HG03565 (cell line): ENCODE measurements around the gene NLGN4Y.

Source experiments
- ATAC-seq: cut with Tn5 transposase; IDR thresholded peaks from one replicate; pipeline ENCODE4 v1.9.1; 2021; ENCODE audit warnings: mild to moderate bottlenecking, moderate library complexity; ENCODE audit not compliant: unreplicated experiment

NLGN4Y gene

DNA sequence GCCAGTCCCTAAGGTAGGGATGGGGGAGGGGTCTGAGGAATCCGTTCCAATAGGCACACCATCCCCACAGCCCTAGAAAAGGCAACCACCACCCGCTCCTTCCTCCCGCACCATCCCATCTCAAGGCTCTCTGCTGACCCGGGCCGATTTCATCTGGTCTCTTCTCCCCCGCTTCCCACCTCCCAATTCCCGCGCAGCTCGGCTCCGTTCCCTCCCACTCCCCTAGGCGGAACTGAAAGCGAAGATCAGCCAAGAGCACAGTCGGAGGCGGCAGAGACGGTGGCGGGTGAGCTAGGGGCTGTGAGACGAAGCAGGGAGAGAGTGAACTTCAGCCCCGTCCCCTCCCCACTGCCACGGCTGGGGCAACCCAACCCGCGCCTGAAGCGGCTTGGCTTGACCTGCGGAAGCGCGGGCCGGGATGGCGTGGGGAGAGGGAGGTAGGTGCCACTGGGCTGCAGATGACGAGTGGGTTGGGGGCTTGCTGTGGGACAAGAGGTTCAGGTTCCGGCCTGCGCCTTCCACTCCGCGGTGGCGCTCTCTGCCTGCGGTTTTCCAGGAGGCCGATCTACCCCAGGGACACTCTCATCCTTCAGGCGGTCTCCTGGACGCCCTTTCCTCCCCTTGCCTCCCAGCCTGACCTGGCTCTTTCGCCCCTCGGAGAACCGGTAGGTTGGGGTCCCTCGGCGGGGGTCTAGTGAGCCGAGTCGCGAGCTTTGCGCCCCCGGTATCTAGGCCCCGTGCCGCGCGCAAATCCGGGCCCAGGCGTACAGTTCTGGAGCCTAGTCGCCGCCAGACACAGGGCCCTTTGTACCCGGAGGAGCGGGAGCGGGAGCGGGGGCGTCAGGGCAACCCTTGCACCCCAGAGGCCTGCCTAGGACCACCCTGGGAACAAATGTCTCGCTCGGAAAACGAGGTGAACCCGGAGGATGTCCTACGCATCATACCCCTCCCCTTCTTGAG, at the start of gene NLGN4Y:
Gene NLGN4Y (plus strand): TSS at position 258 of the 960 bp plus-strand sequence. CDS start 97,591 bp downstream, outside the sequence.
- ATAC-seq, result peak; percentile 48

DNA sequence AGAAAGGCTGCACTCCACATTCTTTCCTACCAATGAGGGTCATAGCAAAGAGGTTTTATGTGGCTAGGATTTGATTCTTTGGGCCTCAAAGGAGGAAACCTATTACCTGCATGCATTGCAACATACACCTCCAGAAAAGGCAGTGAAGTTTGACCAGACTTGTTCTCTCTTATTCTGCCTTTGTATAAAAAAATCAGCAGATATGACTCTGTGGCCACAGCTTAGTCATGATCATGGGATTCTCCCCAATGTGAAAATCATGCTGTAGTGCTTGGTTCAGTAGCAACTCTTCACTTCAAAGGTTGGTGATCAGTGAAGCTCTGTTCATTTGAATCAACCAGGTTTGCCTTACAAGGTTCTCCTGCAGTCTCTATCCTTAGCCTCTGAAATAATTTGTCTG, 38.4 kb upstream of the NLGN4Y start:
- ATAC-seq, result no peak

DNA sequence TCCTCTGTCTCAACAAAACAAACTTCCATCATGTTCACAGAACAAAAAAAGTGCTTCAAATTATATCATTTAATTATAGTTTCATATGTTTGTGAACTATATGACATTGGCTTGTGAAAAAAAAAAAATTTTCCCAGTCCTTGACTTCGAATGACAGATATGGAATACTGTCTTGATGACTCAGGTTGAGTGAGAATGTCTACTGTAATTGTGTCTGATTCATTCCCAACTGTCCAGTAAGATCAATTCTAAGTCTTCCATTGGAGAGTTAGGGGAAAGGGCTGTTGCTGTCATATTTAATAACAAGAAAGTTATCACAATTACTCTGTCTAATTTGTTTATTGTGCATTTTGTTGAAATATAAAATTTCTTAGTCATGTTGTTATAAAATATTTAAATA, 34.1 kb upstream of the NLGN4Y start:
- ATAC-seq, result no peak

DNA sequence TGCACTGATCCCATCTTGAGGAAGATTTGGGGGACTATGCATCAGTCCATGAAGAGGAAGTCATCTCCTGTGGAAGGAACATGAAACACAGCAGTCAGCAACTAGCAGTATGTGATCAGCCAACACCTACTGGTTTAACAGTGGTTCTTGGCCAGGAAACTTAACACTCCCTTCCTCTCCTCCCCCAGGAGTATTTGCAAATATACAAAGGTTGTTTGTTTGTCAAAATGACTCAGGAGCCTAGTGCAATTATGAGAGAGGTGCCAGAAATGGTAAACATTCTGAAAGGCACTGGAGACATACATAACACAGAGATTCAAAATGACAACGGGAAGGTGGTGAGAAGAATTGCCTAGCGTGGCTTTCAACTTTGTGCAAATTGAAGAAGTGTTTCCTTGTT, 26.3 kb upstream of the NLGN4Y start:
- ATAC-seq, result no peak

DNA sequence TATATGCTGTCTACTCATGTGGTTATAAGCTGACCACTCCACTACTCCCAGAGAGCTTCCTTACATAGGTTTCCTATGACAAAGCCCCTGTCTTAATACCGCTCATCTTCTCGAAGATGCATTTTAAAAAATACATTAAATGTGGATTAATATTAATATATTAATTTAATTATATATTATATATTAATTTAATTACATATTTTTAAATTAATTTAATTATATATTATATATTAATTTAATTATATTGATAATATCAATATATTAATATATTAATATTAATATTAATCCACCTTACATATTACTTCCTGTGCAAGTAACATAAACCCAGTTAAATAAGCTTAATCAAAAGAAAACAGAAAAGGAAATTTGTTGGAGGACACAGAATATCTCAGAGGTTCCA, 19.7 kb upstream of the NLGN4Y start:
- ATAC-seq, result no peak

DNA sequence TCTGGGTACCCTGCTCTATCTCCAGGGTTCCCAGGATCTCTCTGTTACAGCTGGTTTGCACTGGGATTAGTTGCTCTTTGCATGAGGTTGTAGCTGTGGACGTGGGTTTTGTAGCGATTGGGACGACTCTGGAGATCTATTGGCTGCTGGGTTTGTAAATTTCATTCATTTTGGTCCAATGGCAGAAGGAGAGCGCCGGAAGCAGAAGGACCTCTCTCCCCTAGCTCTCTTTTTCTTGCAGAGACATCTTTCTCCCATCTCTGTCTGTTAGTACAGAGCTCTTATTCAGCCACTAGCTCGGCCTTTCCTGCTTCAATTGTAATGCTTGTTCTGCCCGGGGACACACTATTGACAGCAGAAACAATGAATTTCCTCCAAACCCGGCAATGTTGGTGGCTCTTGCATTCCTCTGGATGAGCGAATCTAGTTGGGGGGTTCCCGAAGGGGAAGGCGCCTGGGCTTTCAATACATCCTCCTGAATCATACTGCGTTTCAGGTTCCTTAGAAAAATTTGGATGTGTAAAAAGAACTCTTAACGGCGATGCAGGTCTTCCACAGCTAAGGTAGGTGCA, 1.9 kb upstream of the NLGN4Y start:
- no peak for ATAC-seq

DNA sequence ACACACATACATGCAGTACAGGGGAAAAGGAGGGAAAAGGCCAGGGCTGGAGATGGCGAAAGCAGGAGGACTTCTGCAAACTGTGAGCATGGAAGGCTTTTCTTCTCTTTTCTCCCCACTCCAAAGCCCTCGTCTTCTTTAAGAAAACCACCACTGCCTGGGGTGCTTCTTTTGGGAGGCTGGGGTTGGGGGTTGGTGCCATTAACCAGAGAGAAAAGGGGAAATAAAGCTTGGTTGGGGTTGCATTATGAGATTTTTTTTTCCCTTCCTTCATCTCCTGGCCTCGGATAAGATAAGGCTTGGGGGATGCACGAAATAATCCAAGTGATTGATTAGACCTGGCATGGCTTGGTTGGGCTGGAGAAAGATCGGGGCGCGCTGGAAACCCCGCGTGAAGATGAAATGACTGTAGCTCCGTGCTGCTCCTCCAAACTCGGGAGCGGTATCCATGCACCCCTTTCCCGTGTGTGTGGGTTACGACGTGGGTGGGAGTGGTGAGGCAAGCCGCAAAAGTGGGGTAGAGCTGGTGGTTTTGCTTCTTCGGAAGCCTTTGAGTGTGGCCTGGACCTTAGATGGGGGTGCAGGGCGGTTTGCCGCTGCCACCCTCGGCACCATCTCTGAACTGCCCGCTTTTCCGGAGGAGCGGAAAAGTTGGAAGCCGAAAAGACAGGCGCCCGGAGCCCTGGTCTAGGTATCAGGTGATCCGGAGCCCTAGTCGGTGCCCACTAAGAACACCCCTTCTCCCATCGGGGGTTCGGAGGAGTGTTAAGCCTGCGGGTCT, 648 bp upstream of the NLGN4Y start:
- ATAC-seq, result no peak

DNA sequence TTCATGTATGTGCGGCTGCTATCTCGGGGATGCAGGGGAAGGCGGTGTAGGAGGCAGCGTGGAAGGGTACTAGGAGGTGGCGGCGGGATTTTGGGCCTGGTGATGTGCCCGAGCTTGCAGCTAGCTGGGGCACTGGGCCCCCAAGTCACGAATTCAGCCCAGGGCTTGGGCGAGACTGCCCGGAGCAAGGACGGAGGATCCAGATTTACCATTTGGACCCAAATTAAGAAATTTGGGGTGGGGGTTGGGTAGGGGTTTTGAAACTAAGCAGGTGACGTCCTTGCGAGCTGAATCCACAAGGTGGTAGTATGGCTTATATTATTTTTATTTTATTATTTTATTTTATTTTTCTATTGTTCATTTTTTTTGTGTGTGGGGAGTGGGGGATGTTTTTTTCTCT, 986 bp downstream of the NLGN4Y start:
- ATAC-seq, result no peak

DNA sequence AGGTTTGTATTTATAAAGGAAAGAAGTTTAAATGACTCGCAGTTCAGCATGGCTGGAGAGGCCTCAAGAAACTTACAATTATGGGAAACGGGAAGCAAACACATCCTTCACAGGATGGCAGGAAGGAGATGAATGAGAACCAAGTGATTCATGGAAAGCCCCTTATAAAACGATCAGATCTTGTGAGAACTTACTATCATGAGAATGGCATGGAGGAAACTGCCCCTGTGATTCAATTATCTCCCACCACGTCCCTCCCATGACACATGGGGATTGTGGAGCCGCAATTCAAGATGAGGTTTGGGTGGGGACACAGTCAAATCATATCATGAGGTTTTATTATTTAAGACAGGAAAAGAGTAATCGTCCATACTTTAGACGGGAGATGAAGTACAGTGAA, 4.0 kb downstream of the NLGN4Y start:
- ATAC-seq, result no peak

DNA sequence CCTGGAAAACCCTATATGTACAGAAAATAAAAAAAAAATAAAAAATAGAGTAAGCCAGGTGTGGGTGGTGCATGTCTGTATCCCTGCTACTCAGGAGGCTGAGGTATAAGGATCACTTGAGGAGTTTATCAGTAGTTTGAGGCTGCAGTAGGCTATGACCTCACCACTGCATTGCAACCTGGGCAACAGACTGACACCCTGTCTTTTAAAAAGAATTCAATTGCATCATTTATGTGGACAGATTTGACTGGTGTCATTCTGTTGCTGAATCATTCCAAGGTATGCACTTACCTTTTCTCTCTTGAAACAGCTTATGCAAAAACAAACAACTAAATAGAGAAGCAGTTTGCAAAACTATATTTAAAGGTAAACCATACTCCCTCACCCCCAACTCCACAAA, 12.4 kb downstream of the NLGN4Y start:
- no peak for ATAC-seq

DNA sequence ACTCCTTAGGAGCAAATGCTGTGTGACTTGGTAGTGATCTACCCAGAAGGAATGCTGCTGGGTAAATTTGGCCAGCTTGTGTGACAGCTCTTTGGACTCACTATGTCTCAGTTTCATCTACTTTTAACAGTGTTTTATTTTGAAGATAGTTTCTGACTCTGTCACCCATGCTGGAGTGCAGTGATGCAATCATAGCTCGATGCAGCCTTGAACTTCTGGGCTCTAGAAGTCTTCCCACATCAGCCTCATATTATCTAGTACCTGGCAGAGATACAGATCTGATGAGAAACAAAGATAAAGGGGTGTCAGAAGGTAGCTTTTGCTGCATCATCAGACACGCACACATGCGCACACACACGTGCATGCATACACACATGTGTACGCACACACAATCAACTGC, 19.2 kb downstream of the NLGN4Y start:
- no peak for ATAC-seq

DNA sequence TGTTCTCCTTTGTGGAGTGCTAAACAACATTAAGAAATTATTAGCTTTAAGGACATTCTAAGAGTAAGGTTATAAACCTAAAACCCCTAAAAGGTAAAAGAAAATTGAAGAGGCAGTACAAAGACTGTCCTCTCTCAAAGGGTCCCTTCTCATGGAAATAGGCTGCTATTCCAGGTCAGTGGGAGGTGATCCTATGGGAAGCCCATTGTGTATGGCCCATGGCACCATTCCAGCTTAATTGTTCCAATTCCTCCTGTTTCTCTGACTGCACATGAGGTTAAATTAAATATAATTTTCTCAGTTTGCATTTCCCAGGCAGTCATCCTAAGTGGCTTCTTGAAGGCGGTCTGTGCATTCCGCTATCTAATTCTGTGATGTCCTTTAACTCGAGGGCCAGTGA, 57.0 kb downstream of the NLGN4Y start:
- no peak for ATAC-seq

DNA sequence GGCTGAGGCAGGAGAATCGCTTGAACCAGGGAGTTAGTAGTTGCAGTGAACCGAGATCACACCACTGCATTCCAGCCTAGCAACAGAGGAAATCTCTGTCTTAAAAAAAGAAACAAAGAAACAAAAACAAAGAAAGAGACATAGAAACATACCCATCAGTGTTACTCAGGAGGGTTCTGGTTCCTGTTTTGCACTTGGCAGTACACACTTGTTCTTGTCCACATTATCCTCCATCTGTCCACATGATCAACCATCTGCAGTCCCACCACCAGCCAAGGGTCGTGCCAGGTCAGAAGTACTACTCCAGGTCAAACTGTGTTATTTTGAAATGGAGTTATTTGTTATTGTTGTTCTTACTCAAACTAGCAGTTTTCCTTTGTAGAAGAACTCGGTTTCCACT, 62.4 kb downstream of the NLGN4Y start:
- ATAC-seq, result no peak

DNA sequence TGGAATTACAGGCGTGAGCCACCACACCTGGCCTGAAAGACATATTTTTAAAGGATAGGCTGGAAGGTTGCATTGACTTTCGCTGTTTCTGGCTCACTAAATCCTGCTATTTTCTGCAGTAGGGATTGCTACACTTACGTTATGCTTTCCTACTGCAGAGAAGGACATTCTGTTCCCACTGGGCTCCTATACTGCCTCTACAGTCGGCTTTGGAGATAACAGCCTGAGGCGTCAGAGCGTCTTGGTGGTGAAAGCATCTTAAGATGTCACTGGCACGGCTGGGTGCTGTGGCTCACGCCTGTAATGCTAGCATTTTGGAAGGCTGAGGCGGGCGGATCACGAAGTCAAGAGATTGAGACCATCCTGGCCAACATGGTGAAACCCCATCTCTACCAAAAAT, 77.0 kb downstream of the NLGN4Y start:
- no peak for ATAC-seq

DNA sequence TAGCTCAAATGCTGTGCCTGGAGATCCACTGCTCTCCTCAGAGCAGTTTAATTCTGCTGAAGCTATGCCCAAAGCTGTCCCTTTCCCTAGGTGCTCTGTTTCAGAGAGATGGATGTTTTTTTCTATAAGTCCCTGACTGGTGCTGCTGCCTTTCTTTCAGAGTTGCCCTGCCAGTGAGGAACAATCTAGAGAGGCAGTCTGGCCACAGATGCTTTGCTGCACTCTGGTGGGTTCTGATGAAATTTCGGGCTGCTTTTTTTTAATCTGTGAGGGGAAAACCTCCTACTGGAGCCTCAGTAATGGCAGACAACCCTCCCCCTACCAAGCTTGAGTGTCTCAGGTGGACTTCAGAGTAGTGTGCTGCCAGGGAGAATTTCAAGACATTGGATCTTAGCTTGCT, 93.3 kb downstream of the NLGN4Y start:
- no peak for ATAC-seq

DNA sequence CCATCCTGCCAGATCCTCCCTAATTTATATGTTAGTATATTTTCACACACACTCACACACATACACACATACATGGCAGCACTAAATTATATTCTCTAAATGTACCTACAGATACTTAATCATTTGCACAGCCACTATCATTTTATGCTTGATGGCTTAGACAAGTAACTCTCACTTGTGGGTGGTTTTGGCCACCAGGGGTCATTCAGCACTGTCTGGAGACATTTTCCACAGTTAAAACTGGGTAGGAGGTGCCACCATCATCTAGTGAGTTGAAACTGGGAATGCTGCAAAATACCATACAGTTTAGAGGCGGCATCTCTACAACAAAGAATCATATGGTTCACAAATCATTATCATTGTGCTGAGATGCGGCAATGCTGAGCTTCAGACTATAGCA, 94.2 kb downstream of the NLGN4Y start:
- no peak for ATAC-seq

DNA sequence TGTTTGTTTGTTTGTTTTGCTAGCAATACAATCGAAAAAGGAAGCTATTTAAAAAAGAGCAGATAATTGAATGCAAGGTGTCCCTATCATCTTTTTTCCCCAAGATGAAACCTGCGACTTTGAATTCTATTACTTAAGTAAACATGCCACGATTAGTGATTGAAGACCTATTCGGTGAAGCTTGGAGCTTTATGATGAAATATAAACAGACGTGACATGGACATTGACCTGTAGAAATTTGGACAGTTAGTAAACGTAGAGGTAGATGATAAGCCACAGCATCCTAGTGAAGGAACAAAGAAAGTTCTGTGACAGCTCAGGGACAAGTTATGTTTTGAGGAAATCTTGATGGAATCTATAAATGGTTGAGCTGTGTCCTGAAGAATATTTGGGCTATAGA, 103.9 kb downstream of the NLGN4Y start:
- ATAC-seq, result no peak

DNA sequence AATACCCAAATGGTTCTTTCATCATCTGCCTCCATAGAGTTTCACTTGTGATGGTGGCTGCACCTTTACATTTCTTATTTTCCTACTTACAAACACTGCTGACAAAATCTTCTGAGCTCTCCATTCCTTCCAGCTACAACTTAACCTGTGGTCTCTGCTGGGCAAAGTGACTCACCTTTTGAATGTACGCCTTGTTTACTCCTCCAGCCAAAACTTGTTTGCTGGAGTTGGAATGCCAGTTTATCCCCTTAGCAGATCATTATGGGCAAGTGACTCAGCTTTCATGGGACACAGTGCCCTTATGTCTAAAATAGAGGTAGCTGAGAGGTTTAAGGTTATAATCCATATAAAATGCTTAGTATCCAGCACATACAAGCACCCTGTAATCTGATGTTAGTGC, 107.3 kb downstream of the NLGN4Y start:
- ATAC-seq, result no peak

DNA sequence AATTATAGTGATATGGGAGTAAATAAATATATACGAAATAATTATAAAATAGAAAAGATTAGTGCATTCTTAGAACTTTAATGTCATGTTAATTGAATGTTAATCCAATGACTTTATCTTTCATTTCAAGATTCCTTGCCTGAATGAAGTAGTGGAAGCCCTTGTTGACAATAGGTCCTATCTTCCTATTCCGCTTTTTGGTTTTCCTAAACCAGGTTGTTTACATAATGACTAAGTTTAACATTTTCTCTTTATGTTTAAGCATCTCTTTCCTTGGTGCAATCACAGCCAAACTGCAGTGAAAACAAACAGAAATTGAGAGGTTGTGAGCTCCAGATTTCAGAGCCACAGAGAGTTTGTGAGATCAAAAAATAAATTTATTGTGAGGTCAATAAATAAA, 109.4 kb downstream of the NLGN4Y start:
- ATAC-seq, result no peak

DNA sequence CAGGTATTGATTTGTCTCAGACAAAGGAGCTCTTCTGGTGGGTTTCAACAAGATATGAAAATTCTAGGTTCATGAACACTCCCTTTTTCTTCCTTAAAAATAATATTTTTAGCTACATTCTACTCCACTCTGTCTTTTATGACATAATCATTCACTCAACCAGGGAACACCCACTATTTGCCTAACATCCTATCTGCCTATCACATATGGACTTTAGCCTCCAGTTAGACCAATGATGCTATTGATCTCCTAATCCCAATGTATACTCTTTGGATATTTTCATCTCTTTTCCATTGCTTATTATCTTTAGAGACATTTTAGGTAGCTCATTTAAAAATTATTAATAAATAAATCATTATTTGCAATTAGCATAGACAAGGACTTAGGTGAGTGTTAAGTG, 110.6 kb downstream of the NLGN4Y start:
- no peak for ATAC-seq

DNA sequence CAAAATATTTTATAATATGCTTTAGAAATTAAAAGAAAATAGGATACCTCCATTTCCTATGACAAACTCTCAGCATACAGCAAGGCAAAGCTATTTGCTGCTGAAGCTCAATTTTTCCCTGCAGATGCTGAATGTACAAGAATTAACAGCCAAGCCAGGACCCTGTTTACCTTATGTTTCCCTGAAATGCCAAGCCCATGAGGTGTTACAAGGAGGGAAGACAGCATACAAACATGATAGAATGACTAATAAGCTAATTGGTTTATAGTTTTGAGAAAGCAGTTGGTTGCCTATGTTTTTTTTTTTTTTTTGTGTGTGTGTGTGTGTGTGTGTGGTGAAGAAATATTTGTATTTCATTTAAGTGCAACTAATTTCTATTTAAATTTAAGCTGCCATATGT, 113.2 kb downstream of the NLGN4Y start:
- no peak for ATAC-seq

DNA sequence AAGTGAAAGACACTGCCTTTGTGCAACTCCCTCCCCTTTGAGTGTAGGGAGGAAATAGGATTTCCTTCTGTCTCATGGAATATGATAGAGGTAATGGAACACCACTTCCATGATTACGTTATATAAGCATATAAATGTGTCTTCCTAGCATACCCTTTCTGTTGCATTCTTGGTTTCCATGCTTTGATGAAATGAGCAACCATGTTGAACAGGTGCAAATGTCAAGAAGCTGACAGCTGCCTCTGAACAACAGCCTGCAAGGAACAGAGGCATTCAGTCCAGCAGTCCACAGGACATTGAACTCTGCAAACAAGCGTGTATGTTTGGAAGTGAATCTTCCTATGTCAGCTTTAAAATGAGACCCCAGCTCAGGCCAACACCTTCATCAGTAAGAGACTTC, 117.5 kb downstream of the NLGN4Y start:
- no peak for ATAC-seq
